Vagina (tissue), 2 donors: Measurements from ENCODE around the gene SPAG6. TPM values are rescaled to one million over a fixed set of nuclear protein-coding genes. Genes with fewer than 3 reads are reported as not detected.
A peak's percentile ranks its signal among the peaks of the same experiment; 100 is the strongest.

Source experiments
- DNase-seq, 2 donors: peaks; one replicate each; pipeline ENCODE4 v3.0.0-alpha.2; 2017; ENCODE audit errors: extremely low spot score in 2 of 2
- H3K27ac ChIP-seq: fragments of 200-600 bp; sonication (generic); one replicate; pipeline ENCODE4 v1.5.1; 2019
- H3K27me3 ChIP-seq: fragments of 200-600 bp; sonication (generic); one replicate; pipeline ENCODE4 v1.5.1; 2019
- H3K36me3 ChIP-seq, 2 donors: fragments of 200-600 bp; sonication (generic); one replicate each; pipeline ENCODE4 v1.5.1; 2017 to 2019
- H3K4me1 ChIP-seq: fragments of 200-600 bp; sonication (generic); one replicate; pipeline ENCODE4 v1.5.1; 2019
- H3K4me3 ChIP-seq, 2 donors: fragments of 200-600 bp; sonication (generic); 1 replicate in 1 of 2; 2 replicates in 1 of 2; pipeline ENCODE4 v1.5.1; 2016 to 2019
- H3K9me3 ChIP-seq: fragments of 200-600 bp; sonication (generic); one replicate; pipeline ENCODE4 v1.5.1; 2019
- CTCF ChIP-seq, 3 experiments: fragments of 450-650 bp in 2 of 3; fragments of 200-600 bp in 1 of 3; sonication (generic) in 1 of 3; IDR thresholded peaks; one replicate each; pipeline ENCODE4 v1.5.1; 2017 to 2019; ENCODE audit warnings: antibody characterized with exemption in 3 of 3, mild to moderate bottlenecking in 2 of 3, moderate library complexity in 2 of 3
- POLR2A ChIP-seq, 2 donors: fragments of 450-650 bp; IDR thresholded peaks; one replicate each; pipeline ENCODE4 v1.6.1; 2017; ENCODE audit warnings: antibody characterized with exemption in 2 of 2, mild to moderate bottlenecking in 2 of 2, moderate library complexity in 2 of 2
- POLR2AphosphoS5 ChIP-seq, 2 donors: sonication (generic); formaldehyde crosslinking; IDR thresholded peaks; one replicate each; pipeline ENCODE4 v1.9.0; 2017; ENCODE audit warnings: antibody characterized with exemption in 2 of 2, mild to moderate bottlenecking in 2 of 2, low read depth in 1 of 2; ENCODE audit not compliant: insufficient read depth in 1 of 2
- intact Hi-C: fragments of 100-400 bp; cut with DNase I; formaldehyde crosslinking; loops from one replicate; pipeline ENCODE4 v1.15.1; 2023
- total RNA-seq: library from RNA; depleted of rRNA; stranded (reverse); fragments of >200 nt; gene quantifications from one replicate; pipeline ENCODE4 v1.2.3, GENCODE V29; 2016

Gene SPAG6
- total RNA-seq, 1 donor from 2014 or later: not detected

- no peaks in the 10 kb centered on the region for H3K36me3 ChIP-seq
- no peaks in the 10 kb centered on the region for H3K9me3 ChIP-seq
- peaks cover 70% of the 10 kb centered on the region for H3K4me1 ChIP-seq
- peak overlapping the region; percentile 35 for H3K27ac ChIP-seq
- TF ChIP-seq CTCF (IDR thresholded peaks at IDR 0.05): no peak
- no peak for TF ChIP-seq POLR2A (IDR thresholded peaks at IDR 0.05)
- peak in 1 of 2 donors; percentile 18 for TF ChIP-seq POLR2AphosphoS5 (IDR thresholded peaks at IDR 0.05; ENCODE audit: insufficient read depth in 1 of 2, low read depth in 1 of 2)
- no peak for DNase-seq
- H3K4me3 ChIP-seq: peak overlapping the region; percentile 60 to 79
- intact Hi-C loops: no loop called here
- no peaks in the 10 kb centered on the region for H3K27me3 ChIP-seq
These were observed 23.2 kb upstream of the SPAG6 start for GRCh38 chr10:22321924-22322640.

GRCh38 chr10:22322641-22323160 is 22.6 kb upstream of the SPAG6 start:
- no peak for TF ChIP-seq CTCF (IDR thresholded peaks at IDR 0.05)
- TF ChIP-seq POLR2AphosphoS5 (IDR thresholded peaks at IDR 0.05; ENCODE audit: insufficient read depth in 1 of 2, low read depth in 1 of 2): no peak
- no peak for TF ChIP-seq POLR2A (IDR thresholded peaks at IDR 0.05)
- Histone ChIP-seq H3K4me3 (peak overlapping the region; percentile 60 to 79), H3K4me1 (peaks cover 64% of the 10 kb centered on the region), H3K27me3 (no peaks in the 10 kb centered on the region), H3K36me3 (no peaks in the 10 kb centered on the region), H3K9me3 (no peaks in the 10 kb centered on the region), H3K27ac (no peak overlapping the region)
- no peak for DNase-seq
- intact Hi-C loops: no loop called here

GRCh38 chr10:22323538-22324305 is 21.6 kb upstream of the SPAG6 start:
- peaks cover 53% of the 10 kb centered on the region for H3K4me1 ChIP-seq
- intact Hi-C loops: no loop called here
- no peak overlapping the region for H3K4me3 ChIP-seq
- H3K9me3 ChIP-seq: no peaks in the 10 kb centered on the region
- peaks cover 0 to 9% of the 10 kb centered on the region in 2 donors for H3K36me3 ChIP-seq
- H3K27ac ChIP-seq: no peak overlapping the region
- H3K27me3 ChIP-seq: no peaks in the 10 kb centered on the region
- DNase-seq: no peak
- TF ChIP-seq POLR2AphosphoS5 (IDR thresholded peaks at IDR 0.05; ENCODE audit: insufficient read depth in 1 of 2, low read depth in 1 of 2) (no peak), CTCF (IDR thresholded peaks at IDR 0.05) (no peak), POLR2A (IDR thresholded peaks at IDR 0.05) (no peak)

- Histone ChIP-seq H3K9me3 (no peaks in the 10 kb centered on the region), H3K27ac (no peak overlapping the region), H3K4me1 (peaks cover 48% of the 10 kb centered on the region), H3K36me3 (peaks cover 0 to 16% of the 10 kb centered on the region in 2 donors), H3K4me3 (peak overlapping the region in 1 of 2 donors; percentile 67), H3K27me3 (no peaks in the 10 kb centered on the region)
- intact Hi-C loops: no loop called here
- TF ChIP-seq CTCF (IDR thresholded peaks at IDR 0.05) (no peak), POLR2AphosphoS5 (IDR thresholded peaks at IDR 0.05; ENCODE audit: insufficient read depth in 1 of 2, low read depth in 1 of 2) (no peak), POLR2A (IDR thresholded peaks at IDR 0.05) (no peak)
- no peak for DNase-seq
These were observed 20.9 kb upstream of the SPAG6 start for GRCh38 chr10:22324413-22324812.
